GM18858 (cell line): ENCODE measurements around the gene PRKCB.

ENCODE experiments used
- ATAC-seq: cut with Tn5 transposase; IDR thresholded peaks from one replicate; pipeline ENCODE4 v1.9.1; 2021; ENCODE audit not compliant: unreplicated experiment

PRKCB gene

DNA sequence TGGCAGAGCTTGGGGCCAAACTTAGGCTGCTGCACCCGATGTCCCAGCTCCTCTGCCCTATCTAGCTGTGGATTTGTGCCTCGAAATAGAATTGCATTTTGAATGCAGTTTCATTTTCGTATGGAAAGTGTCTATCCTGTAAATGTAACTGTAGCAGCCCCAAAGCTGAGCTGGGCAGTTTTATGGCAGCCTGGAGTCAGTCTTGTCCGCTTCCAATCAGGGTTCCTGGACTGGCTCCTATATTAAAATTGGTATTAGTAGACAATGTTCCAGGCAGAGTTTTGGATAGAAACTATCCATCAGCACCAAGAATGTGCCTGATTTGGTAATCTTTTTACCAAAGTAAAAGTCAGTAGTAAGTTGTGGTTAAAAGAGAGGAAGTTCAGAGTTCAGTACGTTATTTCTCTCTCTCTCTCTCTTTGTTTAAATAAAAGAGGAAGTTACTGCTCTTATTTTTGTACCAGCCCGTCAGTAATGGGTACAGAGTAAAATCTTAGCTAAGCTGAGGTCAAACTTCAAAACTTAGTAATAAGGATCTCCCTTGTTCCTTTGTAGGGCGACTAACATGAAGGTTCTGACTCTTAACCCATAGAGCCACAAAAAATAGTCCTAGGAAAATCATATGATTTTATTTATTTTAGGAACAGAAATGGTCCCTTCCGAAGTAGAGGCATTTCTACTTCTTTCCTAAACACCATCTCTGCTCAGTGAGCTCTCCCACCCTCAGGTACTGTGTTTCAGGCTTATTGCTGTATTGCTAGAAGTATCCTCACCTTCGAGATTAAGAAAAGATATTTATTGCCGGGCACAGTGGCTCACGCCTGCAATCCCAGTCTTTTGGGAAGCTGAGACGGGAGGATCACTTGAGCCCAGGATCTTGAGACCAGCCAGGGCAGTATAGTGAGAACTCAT, 28.0 kb downstream of the PRKCB start:
- peak; percentile 63 for ATAC-seq

DNA sequence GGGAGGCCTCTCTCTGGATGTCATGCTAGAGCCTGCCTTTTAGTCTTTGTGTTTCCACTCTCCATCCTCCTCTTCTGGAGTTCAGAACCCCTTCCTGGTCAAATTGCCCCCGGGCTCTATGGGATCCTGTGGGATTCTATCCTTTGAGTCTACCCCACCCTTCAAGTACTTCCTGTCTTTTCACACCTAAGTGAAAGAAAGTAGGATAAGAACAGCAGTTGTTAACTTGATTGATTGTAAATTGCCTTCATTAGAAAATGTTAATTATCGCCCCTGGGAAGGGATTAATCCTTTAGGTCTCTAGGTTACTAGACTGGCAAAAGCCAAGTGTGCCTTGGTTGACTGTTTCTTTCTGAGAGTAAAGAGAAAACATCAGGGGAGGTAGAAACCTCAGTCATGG, 30.1 kb downstream of the PRKCB start:
- ATAC-seq: no peak

DNA sequence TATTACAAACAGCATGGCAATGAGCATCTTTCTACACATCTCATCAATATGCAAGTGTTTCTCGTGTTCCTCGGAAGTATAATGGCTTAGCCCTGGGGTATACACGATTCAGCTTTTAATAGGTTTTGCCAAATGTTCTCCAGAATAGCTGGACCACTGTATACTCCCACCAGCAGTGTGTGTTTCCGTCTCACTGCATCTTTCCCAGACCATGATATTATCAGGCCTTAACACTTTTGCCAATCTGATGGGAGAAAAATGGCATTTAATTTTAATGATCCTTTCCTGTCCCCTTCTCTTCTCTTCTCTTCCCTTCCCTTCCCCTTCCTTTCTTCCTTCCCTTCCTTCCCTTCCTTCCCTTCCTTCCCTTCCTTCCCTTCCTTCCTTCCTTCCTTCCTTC, 30.8 kb downstream of the PRKCB start:
- ATAC-seq: no peak

DNA sequence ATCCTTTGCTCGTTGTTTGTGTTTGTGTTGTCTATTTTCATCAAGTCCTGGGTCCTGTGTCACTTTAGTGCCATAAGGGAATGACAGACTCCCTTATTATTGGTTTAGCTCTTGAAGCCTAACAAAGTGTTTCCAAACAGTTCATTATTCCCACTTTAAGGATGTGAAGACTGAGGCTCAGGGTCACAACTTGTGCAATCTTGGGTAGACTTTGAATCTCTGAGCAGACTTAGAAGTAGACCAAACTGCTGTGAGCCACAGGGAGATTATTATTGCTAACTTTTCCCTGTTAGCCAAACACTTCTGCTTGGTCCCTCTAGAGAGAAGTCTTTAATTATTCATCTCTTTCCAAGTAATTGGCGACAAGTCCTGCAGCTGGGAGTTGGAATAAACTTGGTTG, 31.8 kb downstream of the PRKCB start:
- no peak for ATAC-seq

DNA sequence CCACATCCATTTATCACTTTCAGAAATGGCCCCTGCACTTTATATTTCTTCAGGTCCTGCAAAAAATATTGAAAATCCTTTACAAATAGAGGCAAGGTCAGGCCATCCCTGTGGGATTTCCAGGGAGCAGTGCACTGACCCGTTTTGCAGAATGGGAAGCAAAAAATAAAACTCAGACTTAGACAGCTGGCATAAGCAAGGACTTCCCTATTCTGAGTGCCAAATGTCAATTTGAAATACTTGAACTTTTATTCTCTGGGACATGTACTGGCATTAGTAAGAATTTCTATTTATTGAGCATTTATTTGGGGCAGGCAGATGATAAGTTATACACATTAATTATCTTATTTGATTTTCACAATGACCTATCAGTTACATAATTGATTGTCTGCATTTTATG, 32.4 kb downstream of the PRKCB start:
- ATAC-seq: no peak

DNA sequence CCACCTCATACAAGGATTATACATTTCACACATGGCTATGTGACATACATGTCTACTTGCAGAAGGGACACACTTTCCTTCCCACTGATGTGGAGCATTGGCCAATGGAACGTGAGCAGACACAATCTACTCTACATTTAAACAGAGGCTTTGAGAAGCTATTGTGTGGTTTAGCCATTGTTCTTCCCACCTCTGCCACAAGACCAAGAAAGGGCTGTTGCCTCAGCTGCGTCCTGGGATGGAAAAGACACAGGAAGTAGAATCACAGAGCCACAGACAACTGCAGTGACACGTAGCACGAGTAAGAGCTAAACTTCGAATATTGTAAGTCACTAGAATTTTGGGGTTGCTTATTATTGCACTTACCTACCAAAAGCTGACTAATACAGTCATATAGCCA, 33.3 kb downstream of the PRKCB start:
- no peak for ATAC-seq

DNA sequence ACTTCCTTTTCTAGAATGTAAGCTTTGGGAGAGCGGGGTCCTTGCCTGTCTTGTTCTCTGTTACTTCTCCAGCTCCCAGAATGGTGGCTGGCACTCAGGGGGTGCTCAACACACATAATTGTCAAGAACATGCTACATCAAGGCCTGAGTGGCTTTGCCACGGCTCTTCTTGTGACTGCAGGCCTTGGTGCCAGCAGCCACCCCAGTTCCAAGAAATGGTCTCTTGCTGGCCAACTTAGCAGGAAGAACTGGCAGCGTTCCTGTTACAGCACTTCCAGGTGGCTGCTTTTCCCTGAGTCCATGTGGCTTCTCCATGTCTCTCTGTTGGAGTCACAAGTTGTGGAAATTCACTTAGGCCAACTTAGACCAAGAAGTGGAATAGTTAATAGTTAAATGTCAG, 36.1 kb downstream of the PRKCB start:
- ATAC-seq: no peak

DNA sequence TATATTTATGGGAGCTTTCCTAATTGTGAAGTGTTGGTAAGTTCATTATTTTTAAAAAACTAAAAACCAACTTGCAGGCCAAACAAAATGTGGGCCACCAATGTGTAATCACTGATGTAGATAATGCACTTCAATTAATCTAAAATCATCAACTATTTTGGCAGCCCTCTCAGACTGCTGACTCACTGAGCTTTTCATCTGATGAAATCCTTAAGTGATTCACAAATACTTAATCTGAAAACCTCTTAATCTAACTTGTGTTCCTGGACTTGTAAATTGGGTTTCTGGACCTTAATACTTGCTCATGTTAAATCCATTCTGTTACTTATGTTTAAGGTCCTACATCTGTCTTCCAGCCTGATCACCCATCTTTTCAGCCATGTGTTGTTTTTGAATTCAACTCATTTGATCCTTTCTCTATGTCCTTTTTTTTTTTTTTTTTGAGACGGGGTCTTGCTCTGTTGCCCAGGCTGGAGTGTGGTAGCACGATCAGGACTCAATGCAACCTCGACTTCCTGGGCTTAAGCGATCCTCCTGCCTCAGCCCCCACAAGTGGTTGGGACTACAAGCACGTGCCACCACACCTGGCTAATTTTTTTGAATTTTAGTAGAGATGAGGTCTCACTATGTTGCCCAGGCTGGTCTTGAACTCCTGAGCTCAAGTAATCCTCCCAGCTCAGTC, 39.0 kb downstream of the PRKCB start:
- no peak for ATAC-seq

DNA sequence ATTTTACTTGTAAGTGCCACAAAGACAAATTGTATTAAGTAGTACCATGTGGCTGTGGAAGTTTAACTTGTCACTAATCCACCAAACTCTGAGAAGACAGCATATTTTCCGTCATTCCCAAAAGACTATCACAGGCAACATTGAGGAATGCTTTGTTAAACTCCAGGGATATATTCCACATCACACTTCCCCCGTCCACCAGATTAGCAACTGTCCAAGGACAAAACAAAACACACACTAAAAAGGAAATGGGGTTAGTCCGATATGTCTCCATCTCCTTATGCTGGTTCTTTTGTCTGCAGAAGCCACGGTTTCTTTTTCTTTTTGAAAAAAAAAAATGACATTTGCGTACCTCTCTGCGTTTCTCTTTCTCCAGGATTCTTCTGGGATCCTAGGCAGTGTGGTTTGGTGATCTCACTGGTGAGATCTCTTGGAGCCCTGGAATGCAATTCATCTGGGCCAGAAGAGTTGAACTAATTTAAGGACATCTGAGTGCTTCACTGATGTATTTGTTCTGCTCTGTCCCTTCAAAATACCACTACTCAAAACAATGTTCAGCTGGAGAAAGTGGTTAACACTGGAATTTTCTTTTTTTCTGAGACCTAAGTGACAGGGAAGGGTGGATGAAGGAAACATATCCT, 40.6 kb downstream of the PRKCB start:
- no peak for ATAC-seq

DNA sequence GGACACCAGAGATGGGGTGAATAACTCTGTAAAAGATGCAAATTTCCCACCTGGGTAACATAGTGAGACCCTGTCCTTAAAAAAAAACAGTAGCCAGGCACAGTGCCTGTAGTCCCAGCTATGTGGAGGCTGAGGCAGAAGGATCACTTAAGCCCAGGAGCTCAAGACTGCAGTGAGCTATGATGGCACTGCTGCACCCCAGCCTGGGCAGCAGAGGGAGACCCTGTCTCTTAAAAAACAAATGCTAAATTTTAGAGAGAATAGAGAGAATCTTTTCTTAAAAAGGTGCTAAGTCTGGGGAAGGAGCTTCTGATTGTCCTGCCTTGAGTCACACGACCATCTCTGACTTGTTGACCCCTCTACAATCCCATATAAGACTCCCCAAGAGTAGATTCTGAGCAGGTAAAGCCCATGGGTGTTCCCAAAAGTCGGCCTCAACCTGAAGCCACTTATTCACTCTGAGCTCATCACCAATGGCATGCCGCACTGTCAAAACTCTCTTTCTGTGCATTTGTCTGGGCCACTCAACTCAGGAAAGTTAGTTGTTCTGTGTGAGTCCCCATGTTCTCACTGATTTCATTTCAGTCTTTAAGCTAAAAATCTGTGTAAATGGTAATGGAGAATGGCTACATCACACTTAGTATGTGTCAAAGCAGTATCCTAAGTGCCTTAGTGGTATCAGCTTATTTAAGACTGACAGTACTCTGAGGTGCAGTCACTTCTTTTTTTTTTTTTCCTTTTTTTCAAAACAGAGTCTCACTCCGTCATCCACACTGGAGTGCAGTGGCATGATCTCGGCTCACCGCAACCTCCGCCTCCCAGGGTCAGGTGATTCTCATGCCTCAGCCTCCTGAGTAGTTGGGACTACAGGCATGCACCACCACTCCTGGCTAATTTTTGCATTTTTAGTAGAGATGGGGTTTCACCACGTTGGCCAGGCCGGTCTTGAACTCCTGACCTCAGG, 41.6 kb downstream of the PRKCB start:
- no peak for ATAC-seq

DNA sequence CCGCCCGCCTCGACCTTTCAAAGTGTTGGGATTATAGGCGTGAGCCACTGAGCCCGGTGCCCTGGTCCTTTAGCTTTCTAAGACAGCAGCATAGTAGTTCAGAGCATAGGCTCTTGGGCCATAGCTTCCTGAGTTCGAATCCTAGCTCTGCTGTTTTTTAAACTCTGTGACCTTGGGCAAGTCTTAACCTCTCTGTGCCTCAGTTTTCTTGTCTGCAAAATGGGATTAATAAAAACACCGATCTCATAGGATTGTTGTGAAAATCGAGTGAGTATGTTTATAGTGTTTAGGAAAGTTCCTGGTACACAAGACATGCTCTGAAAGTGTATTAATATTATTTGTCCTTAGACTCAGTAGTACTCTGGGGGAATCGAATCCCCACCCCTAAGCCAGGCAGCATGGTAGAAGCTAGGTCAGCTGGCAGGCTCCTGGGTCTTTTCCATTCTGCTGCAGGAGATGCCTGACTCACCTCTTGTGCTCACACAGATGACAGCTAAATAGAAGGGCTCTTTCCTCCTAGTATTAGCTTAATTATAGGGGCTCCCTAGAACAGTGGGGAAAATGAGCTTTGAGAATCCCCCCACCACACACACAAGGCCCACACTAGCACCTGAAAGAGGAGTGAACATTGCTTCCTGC, 44.1 kb downstream of the PRKCB start:
- ATAC-seq: no peak

DNA sequence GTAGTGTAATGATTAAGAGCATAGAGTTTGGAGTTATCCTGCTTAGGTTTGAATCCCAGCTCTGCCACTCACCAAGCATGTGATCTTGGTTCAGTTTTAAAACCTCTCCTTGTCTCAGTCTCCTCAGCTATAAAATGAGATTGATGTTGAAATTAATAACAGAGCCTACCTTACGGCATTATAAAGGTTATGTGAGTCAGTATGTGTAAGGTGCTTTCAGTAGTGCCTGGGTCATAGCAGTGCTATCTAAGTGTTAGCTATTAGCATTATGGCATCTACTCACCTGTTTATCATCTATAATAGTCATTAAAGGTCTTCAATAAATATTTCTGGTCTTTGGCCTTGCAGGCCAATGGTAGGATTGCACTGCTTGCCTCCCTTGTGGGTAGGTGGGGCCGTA, 53.4 kb downstream of the PRKCB start:
- no peak for ATAC-seq

DNA sequence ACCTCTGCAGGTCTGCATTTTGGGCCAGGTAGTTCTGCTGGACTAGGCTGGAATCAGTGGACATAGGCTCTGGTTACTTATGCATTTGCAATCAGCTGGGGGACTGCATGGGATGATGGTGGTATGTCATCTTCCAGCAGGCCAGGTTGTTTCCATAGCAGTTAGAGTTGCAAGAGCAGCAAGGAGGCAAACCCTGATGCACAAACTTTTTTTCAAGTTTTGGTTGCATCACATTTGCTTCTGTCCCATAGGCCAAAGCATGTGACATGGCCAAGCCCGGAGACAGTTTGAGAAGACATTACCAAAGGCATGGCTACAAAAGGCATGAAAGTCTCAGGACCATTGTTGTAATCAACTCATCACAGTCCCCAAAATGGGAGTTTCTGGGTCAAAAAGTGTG, 58.2 kb downstream of the PRKCB start:
- no peak for ATAC-seq

DNA sequence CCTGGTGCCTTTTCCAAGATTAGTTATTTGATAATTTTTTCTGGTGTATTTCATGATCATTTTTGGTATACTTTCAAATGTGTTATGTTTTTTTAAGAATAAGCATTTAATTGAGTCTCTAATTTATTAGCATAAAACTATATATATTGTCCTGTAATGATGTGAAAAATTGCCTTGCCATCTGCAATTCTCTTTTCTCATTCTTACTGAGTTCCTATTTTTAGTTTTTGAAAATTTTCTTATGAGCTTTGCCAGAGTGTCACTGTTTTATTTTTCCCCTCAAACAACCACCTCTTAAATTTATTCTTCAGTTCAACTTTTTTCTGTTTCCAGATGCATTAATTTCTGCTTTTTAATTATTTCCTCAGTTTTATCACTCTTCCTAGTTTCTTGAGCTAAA, 59.3 kb downstream of the PRKCB start:
- no peak for ATAC-seq

DNA sequence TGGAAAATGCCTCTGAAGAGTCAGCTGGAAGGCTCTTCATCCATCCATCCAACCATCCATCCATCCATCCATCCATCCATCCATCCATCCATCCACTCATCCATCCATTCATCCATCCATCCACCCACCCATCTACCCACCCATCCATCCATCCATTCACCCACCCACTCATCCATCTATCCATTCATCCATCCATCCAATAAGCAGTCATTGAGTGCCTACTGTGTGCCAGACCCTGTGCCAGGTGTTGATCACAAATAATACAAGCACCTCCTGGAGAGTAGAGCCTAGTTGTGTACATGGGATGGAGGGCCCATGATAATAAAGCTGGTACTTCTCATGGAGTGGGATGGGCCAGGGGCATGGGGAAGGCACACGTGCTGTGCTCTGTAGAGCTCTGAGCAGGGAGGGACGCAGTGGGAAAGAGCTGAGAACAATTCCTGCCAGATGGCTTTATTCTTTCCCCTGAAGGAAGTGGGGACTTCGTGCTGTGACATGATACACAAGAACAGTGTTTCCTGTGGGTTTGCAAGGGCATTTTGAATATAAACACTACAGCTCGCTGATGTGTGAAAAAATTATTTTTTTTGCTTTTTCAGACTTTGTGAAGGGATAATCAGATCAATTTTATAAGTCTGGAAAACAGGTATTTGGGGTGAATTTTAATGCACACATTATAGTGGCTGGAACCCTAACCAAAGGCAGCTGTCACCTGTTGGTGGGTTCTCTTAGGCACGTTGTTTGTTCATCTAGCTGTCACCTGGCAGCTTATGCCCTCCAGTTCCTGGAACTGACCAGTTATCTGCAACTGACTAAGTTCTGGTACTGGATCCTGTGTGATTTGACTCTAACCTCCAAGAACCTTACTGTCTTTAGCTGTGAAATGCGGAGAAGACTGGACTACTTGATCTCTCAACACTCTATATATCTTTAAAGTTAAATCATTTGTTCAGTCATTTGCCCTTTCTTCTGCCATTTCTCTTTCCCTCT, 61.3 kb downstream of the PRKCB start:
- no peak for ATAC-seq

DNA sequence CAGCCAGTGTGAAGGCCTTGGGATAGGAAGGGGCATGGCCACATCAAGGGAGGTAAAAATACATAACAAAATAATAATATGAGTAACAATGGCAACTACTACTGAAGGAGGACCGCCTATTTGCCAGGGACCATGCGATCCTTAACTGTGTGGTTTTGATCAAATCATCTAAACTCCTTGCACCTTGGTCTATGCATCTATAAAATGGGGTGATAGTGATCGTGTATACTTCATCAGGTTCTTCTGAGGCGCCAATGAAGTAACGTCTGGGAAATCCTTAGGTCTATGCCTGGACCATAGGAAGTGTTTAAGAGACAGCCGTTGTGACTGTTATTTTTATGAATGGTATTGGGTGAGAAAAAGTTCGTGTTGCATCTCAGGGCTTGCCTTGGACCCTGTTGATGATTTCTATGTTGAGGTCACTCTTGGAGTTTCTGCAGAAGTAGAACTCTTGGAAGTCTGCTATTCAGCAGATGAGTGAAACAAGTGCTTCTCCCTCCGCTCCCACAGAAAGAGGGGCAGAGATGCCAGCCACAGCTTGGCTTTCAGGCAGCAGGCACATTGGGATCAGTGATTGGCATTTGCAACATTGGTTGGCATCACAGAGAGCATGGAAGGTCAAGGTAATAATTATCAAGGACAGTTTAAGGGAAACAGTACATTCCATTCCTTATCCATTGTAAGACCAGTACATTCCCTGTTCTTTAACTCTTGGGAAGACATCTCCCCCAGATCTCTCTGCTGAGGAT, 63.1 kb downstream of the PRKCB start:
- no peak for ATAC-seq

DNA sequence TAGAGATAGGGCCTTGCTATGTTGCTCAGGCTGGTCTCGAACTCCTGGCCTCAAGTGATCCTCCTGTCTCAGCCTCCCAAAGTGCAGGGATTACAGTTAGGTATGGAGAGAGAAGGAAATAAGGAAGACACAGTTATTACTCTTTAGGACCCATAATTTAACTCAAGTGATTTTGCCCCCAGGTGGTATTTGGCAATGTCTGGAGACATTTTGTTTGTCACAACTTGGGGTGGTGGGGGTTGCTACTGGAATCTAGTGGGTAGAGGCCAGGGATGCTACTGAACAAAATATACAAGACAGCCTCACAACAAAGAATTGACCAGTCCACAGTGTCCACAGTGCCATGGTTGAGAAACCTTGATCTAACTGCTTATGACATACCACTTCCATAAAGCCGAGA, 64.1 kb downstream of the PRKCB start:
- no peak for ATAC-seq

DNA sequence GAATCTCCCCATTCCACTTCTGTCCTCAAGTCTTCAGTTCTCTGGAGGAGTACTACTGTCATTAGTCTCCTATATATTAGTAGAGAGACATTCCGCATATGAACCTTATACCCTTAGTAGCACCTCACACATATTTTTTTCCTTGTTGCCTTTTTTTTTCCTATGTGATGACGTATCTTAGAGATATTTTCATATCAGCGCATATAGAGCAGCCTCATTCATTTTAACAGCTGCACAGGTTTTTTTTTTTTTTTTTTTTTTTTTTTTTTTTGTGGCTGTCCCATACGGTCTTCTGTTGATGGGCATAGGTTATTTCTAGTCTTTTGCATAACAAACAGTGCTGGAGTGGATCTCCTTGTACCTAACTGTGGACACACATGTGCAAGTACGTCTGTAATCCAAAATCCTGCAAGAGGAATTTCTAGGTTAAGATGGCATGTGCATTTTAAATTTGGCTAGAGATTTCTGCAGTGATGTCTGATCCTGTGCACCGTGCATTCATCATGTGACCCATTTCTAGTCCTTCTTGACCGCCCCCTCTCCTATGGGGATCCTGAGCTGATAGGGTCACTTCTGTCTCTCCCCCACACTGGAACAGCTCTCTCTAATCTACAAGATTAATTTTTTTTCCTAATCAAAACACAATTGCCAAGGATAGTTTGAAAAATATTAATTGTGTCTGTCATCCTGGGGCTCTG, 64.8 kb downstream of the PRKCB start:
- no peak for ATAC-seq
